Hypothalamus (tissue), 51 donors: ENCODE data around the gene GUCD1.

Experiments
- DNase-seq, 51 donors: peaks; one replicate each; lab custom pipeline; 2025; lab: John Stamatoyannopoulos, UW

GUCD1 gene

GRCh38 chr22:24591286-24591830 is 36.4 kb upstream of the GUCD1 start:
- no peak for DNase-seq

- no peak for DNase-seq
Observed at GRCh38 chr22:24590596-24591173, 35.7 kb upstream of the GUCD1 start.

DNA sequence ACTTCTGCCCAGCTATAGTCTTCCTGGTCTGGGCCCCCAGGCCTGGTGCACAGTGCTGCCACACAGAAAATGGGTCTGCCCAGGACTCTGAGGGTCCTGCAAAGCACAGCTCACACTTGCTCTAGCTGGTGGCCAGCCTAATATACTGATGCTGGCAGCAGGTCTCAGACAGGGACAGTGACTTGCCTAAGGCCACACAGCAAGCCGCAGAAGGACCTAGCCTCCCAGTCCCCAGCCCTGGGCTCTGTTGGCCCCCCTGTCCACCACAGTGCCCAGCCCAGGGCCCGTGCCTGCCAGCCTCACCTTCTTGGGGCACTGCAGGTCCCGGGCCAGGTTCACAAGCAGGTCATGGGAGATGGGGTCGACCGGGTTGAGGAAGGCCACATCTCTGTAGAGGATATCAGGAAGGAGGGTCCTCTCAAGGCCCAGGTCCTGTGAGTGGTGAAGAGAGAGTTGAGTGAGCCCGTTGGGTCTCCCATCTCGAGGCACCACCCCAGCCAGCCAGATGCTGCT is 34.6 kb upstream of the GUCD1 start:
- DNase-seq, result no peak

DNA sequence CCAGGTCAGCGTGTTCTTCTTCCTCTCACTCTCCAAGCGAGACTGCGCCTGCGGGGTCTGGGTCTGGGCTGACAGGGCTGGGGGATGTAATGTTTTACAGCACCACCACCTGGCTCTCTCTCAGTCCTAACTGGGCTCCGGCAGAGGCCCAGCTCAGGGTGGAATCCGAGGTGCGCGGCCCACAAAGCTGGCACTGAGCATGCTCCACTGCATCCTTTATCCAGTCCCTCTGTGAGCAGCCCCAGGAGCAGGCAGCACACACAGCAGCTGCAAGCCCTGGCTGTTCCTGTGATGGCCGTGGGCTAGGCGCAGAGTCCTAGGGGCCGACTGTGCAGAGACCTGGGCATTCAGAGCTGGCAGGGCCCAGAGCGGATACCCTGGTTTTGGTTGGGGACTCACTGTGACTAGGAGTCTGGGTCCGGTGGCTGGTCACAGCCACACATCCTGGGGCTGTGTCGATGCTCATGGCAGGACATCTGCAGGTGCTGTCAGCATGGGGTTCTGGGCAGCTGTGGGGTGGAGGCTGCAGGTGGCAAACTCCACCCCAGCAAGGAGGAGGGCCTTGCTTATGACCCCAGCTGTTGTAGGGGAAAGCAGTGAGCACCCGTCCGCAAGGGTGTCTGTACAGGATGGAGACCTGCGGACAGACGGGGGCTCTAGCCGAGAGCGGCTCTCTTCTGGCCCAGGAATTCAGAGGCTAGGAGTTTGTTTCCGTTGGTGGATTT is 34.0 kb upstream of the GUCD1 start:
- DNase-seq, result peak in 6 of 51 donors; percentile 48 to 68 (median 62)

GRCh38 chr22:24588381-24588756 is 33.4 kb upstream of the GUCD1 start:
- DNase-seq, result peak; percentile 25 to 97 (median 85)

DNA sequence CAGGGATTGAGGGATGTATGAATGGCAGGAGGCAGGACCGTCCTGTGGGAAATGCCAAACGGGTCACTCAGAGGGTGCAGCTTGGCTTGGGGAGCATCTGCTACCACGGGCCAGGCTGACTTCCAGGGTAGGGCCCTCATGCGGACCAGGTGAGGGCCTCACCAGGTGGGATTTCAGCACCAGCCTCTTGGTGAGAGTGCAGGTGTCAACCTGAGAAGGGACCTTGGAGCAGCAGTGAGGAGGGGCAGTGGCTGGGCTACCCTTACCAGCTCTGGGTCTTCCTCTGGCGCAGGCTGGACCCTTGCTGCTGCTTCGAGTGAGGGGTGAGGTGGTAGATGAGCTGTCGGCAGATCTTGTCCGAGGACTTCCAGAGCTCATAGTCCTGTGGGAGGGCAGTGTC is 33.0 kb upstream of the GUCD1 start:
- DNase-seq, result no peak

DNA sequence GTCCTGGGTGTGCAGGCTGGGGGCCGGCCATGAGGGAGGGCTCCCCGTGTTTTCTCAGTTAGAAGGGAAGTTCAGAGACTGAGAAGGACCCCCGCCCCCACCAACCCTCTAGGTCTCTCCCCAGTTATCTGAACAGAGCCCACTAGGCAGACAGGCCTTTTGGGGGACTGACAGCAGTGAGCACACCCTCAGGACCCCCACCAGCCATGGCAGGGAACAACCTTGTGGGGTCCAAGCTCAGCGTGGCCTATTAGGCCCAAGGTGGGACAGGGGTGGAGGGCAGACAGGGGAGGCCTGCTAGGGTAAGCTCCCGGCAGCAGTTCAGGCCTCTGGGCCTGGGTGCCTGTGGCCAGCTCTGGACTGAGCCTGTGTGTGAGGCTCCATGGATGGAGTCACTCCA is 32.3 kb upstream of the GUCD1 start:
- no peak for DNase-seq

GRCh38 chr22:24585927-24586546 is 31.1 kb upstream of the GUCD1 start:
- DNase-seq, result no peak

- DNase-seq, result no peak
Observed at GRCh38 chr22:24585461-24585860, 30.5 kb upstream of the GUCD1 start.

DNA sequence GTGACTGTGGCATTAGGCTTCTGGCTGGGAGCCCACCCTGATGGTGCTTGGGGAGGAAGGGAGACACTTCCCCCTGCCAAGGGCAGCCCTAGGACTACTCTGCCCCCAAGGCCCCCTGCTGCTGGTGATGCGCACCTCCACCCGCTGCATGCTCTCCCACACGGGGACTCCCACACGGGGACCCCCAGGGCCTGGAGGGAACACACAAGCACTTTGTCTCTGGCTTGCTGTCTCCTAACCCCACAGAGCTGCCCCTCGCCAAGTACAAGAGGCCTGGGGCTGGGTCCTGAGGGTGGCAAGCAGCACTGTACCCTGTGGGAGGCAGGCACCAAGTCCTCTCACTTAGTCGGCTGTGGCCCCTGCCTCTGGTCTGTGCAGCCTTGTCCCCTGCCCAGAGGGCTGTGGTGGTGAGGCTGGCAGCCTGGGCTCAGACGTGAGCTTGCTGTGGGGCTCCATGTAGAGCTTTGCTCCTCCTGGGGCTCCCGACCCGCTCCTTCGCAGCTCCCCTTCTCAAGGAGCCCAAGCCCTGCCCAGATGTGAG is 30.0 kb upstream of the GUCD1 start:
- no peak for DNase-seq

GRCh38 chr22:24584166-24584790 is 29.3 kb upstream of the GUCD1 start:
- no peak for DNase-seq

- DNase-seq, result no peak
Observed at GRCh38 chr22:24583221-24584165, 28.6 kb upstream of the GUCD1 start.

DNA sequence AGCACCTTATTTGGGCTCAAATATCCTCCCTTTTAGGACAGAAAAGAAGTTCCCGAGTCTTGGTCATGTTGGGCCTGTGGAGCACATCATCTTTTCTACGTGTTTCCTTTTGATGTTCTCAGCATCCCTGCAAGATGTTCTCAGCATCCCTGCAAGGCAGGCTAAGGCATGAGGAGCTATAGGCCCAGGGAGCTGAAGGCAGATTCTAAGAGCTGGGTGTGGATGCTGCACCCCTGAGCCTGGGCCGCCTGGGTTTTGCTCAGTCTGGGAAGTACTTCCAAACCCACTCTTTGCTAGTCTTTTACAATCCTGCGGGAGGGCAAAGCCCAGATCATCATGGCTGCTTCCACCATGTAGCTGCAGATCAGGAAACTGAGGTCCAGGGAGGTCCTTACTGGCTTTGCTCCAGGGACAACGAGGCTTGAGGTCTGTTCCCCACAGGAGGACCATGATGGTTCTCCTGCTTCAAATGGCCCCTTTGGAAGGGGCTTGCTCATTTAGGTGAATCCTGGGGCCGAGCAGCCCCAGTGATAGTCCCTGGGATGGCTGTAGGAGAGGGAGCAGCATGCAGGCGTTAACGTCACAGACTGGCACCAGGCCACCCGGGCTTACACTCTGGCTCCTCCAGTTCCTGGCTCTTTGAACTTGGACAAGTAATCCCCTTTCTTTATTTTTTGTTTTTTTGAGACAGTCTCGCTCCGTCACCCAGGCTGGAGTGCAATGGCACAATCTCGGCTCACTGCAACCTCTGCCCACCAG is 27.3 kb upstream of the GUCD1 start:
- no peak for DNase-seq

DNA sequence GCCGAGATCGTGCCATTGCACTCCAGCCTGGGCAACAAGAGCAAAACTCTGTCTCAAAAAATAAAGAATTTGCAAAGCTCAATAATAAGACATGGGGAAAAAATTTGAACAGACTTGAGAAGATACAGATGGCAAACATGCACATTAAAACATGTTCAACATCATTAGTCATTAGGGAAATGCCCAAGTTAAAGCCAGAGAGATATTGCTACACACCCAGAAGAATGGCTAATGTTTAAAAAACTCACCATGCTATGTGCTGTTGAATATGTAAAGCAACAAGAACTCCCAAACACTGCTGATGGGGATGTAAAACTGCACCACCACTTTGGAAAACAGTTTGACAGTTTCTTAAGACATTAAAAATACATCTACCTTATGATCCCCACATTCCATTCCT is 25.3 kb upstream of the GUCD1 start:
- no peak for DNase-seq

DNA sequence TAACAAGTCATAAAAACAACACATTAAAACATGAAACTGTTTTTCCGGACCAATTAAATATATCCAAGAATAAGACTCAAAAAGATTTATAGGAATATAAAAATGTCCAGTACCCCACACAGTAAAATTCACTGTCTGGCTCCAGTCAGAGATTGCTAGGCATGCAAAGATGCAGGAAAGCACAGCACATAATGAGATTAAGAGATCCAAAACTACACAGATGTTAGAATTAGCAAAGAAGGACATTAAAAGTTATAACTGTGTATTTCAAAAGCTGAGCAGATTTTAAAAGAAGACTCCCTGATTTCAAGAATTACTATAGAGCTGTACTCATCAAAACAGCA is 24.3 kb upstream of the GUCD1 start:
- no peak for DNase-seq

- no peak for DNase-seq
Observed at GRCh38 chr22:24578355-24579257, 23.7 kb upstream of the GUCD1 start.

DNA sequence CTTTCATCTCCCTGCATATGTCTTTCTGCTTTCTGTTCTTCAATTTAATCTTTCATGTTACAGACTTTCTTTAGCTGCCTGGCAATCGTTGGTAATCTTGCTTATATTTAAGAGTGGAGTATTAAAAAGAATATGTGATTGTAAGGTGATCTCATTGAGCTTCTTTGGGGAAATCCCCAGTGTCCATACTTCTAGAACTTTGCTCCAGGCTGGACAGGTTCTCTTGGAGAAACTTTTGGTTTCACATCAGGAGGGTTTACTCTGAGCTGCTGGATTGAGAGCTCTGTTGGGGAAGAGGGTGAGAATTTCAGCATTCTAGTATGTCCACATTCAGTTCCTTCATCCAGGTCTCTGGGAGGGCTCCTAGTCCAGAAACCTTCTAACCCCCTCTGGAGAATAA is 21.8 kb upstream of the GUCD1 start:
- no peak for DNase-seq

- DNase-seq, result no peak
Observed at GRCh38 chr22:24571266-24571665, 16.3 kb upstream of the GUCD1 start.
